T-cell (primary cell): Measurements from ENCODE around the gene BCAP29. TPM values are rescaled to one million over a fixed set of nuclear protein-coding genes. Genes with fewer than 3 reads are reported as not detected.

ENCODE experiments used
- ATAC-seq, 4 experiments: fragments of 200-7000 bp in 3 of 4; fragments of 150-1000 bp in 1 of 4; cut with Tn5 transposase; replicated peaks in 1 of 4; 1 replicate in 3 of 4; 2 replicates in 1 of 4; pipeline ENCODE4 v1.10.0; 2021; ENCODE audit warnings: moderate library complexity in 3 of 4, mild to moderate bottlenecking in 2 of 4, moderate number of reproducible peaks in 1 of 4
- CTCF ChIA-PET, 2 donors: fragments of 300-600 bp; sonication (Branson Sonifier 250); formaldehyde crosslinking; loops; one replicate each; lab custom pipeline; 2022; ENCODE audit warnings: antibody characterized with exemption in 2 of 2; lab: Charles Lee
- POLR2A ChIA-PET, 2 donors: fragments of 300-600 bp; sonication (Branson Sonifier 250); formaldehyde crosslinking; loops; one replicate each; lab custom pipeline; 2022; ENCODE audit warnings: antibody characterized with exemption in 2 of 2; lab: Charles Lee
- DNase-seq, 35 experiments: peaks; one replicate each; pipeline versions ENCODE4 v3.0.0 to v3.0.0-alpha.2; 2013 to 2023
- H3K27ac ChIP-seq: one replicate; pipeline ENCODE4 v1.5.1; 2013; ENCODE audit warnings: low read length
- H3K27me3 ChIP-seq, 2 experiments: replicated peaks in 1 of 2; 1 replicate in 1 of 2; 2 replicates in 1 of 2; pipeline versions ENCODE4 v1.6.1 to v1.7.0; 2013; ENCODE audit warnings: low read length in 1 of 2, mixed read lengths in 1 of 2; ENCODE audit not compliant: control insufficient read depth in 2 of 2, insufficient read depth in 2 of 2; ENCODE audit errors: extremely low read depth in 1 of 2
- H3K36me3 ChIP-seq, 2 donors: 1 replicate in 1 of 2; 2 replicates in 1 of 2; pipeline versions ENCODE4 v1.6.1 to v1.7.0; 2013; ENCODE audit warnings: low read length in 1 of 2; ENCODE audit not compliant: control insufficient read depth in 2 of 2, insufficient read depth in 1 of 2; ENCODE audit errors: extremely low read depth in 1 of 2
- H3K4me1 ChIP-seq, 2 experiments: 1 replicate in 1 of 2; 2 replicates in 1 of 2; pipeline versions ENCODE4 v1.6.1 to v1.7.0; 2013; ENCODE audit warnings: low read length in 2 of 2, mixed read lengths in 1 of 2; ENCODE audit not compliant: insufficient read depth in 2 of 2, control insufficient read depth in 1 of 2; ENCODE audit errors: extremely low read depth in 1 of 2
- H3K4me3 ChIP-seq, 2 donors: 1 replicate in 1 of 2; 2 replicates in 1 of 2; pipeline versions ENCODE4 v1.5.1 to v1.7.0; 2013; ENCODE audit warnings: mild to moderate bottlenecking in 2 of 2, low read length in 1 of 2, moderate library complexity in 1 of 2; ENCODE audit not compliant: control insufficient read depth in 1 of 2; ENCODE audit errors: extremely low read depth in 1 of 2
- H3K9me3 ChIP-seq: 2 replicates; pipeline ENCODE4 v1.7.0; 2013
- H3K27ac Mint-ChIP-seq, 2 donors: one replicate each; pipeline ENCODE4 v1.8.0; 2020 to 2021; ENCODE audit warnings: mild to moderate bottlenecking in 2 of 2, mixed read lengths in 2 of 2
- H3K27me3 Mint-ChIP-seq, 2 donors: one replicate each; pipeline ENCODE4 v1.8.0; 2021 to 2022; ENCODE audit warnings: mixed read lengths in 2 of 2
- H3K36me3 Mint-ChIP-seq: one replicate; pipeline ENCODE4 v1.8.0; 2021; ENCODE audit warnings: mixed read lengths
- H3K4me1 Mint-ChIP-seq, 3 donors: one replicate each; pipeline ENCODE4 v1.8.0; 2020 to 2022; ENCODE audit warnings: mixed read lengths in 3 of 3, mild to moderate bottlenecking in 1 of 3
- H3K4me3 Mint-ChIP-seq, 3 donors: one replicate each; pipeline ENCODE4 v1.8.0; 2020 to 2022; ENCODE audit warnings: mild to moderate bottlenecking in 3 of 3, mixed read lengths in 3 of 3, moderate library complexity in 3 of 3
- H3K9me3 Mint-ChIP-seq, 3 donors: one replicate each; pipeline ENCODE4 v1.8.0; 2020 to 2022; ENCODE audit warnings: mixed read lengths in 3 of 3
- WGBS: methylation state at CpG from one replicate; pipeline ENCODE4 v1.1.5; 2013; ENCODE audit warnings: missing lambda C conversion rate; ENCODE audit not compliant: insufficient coverage; 5-methylcytosine and 5-hydroxymethylcytosine counted together
- total RNA-seq, 35 experiments: library from RNA in 6 of 35; stranded (reverse) in 6 of 35; fragments of 120-200 nt in 1 of 35; gene quantifications; one replicate each; pipeline versions ENCODE4 v1.2.1 to v1.2.4 and lab custom pipeline; 2013 to 2026

The BCAP29 gene
- total RNA-seq, 5 donors from 2014 or later (not counting 1 experiment from before 2014, with no cell fraction given), result 12.5 to 17.5 (median 15.9) TPM

GRCh38 chr7:107563081-107563774 lies 16.8 kb upstream of the BCAP29 start:
- Mint-ChIP-seq H3K36me3 (peaks cover 7% of the 10 kb centered on the region), H3K27me3 (no peaks in the 10 kb centered on the region), H3K4me1 (peaks cover 60 to 64% (median 64%) of the 10 kb centered on the region in 3 donors), H3K4me3 (peak overlapping the region; percentile 79 to 88 (median 88)), H3K27ac (peak overlapping the region; percentile 88 to 90), H3K9me3 (no peaks in the 10 kb centered on the region)
- peaks cover 13 to 38% of the 10 kb centered on the region in 2 experiments for H3K4me1 ChIP-seq
- no peaks in the 10 kb centered on the region for H3K9me3 ChIP-seq
- H3K27me3 ChIP-seq, result no peaks in the 10 kb centered on the region
- peak overlapping the region; percentile 91 to 97 for H3K4me3 ChIP-seq
- peak overlapping the region; percentile 91 for H3K27ac ChIP-seq
- ATAC-seq, result peak; percentile 41 to 59 (median 52)
- DNase-seq, result peak in 1 of 35 experiments; percentile 9
- POLR2A ChIA-PET, result interaction anchor here (0.5 to 0.7 kb wide), 8 partner anchors 9 to 327 kb away, joined by 3 to 7 read pairs (median 4); no protein-coding TSS in a partner anchor
- WGBS, result 0% methylated on average over 6 of the region's 21 CpGs
- CTCF ChIA-PET, result interaction anchor here (0.6 to 2.5 kb wide), 9 partner anchors 12 to 312 kb away, joined by 3 to 17 read pairs (median 5); partner anchors contain the start of gene CBLL1 (in 1 of the 2)
- no peaks in the 10 kb centered on the region for H3K36me3 ChIP-seq

- H3K4me1 ChIP-seq, result peaks cover 13 to 37% of the 10 kb centered on the region in 2 experiments
- Mint-ChIP-seq H3K36me3 (peaks cover 7% of the 10 kb centered on the region), H3K4me3 (peak within 1 kb of the TSS; percentile 79 to 88 (median 88)), H3K9me3 (no peaks in the 10 kb centered on the region), H3K4me1 (peaks cover 58 to 63% (median 61%) of the 10 kb centered on the region in 3 donors), H3K27me3 (no peaks in the 10 kb centered on the region), H3K27ac (peak within 1 kb of the TSS; percentile 88 to 90)
- 0% methylated on average over 48 of the region's 55 CpGs for WGBS
- no peaks in the 10 kb centered on the region for H3K9me3 ChIP-seq
- CTCF ChIA-PET, result interaction anchor here (0.6 to 2.5 kb wide), 10 partner anchors 10 to 904 kb away, joined by 3 to 17 read pairs (median 4); partner anchors contain the start of gene CBLL1 (in 1 of the 2)
- peak within 1 kb of the TSS; percentile 91 to 97 for H3K4me3 ChIP-seq
- peak; percentile 66 to 94 (median 84) for DNase-seq
- H3K36me3 ChIP-seq, result no peaks in the 10 kb centered on the region
- ATAC-seq, result peak; percentile 89 to 93 (median 90)
- H3K27me3 ChIP-seq, result no peaks in the 10 kb centered on the region
- POLR2A ChIA-PET, result interaction anchor here (0.5 to 0.7 kb wide), 7 partner anchors 8 to 267 kb away, joined by 3 to 7 read pairs (median 3); no protein-coding TSS in a partner anchor
- peak within 1 kb of the TSS; percentile 91 for H3K27ac ChIP-seq
Measured at GRCh38 chr7:107563775-107564552, 16.1 kb upstream of the BCAP29 start, which contains the start of the genes COG5 and DUS4L. Gene COG5 (minus strand): TSS chr7:107563920. CDS start chr7:107563896, 24 bp downstream. Gene DUS4L (plus strand): TSS chr7:107563971. CDS start chr7:107567071, 3,100 bp downstream.

GRCh38 chr7:107564553-107565298 lies 15.3 kb upstream of the BCAP29 start:
- peak overlapping the region in 1 of 2 donors; percentile 91 for H3K4me3 ChIP-seq

GRCh38 chr7:107570298-107570697 lies 9.7 kb upstream of the BCAP29 start:
- peaks cover 0 to 18% of the 10 kb centered on the region in 2 donors for H3K36me3 ChIP-seq
- ATAC-seq (no peak), DNase-seq (no peak)
- H3K9me3 ChIP-seq, result no peaks in the 10 kb centered on the region
- no peak overlapping the region for H3K4me3 Mint-ChIP-seq
- no peaks in the 10 kb centered on the region for H3K27me3 Mint-ChIP-seq
- H3K27ac ChIP-seq, result no peak overlapping the region
- H3K27me3 ChIP-seq, result no peaks in the 10 kb centered on the region
- no peak overlapping the region for H3K27ac Mint-ChIP-seq
- ChIA-PET POLR2A (no interaction called here), CTCF (interaction anchor here (0.5 to 0.9 kb wide), 3 partner anchors 63 to 421 kb away, joined by 3 read pairs; no protein-coding TSS in a partner anchor)
- H3K4me1 Mint-ChIP-seq, result peaks cover 5 to 7% (median 7%) of the 10 kb centered on the region in 3 donors
- H3K4me3 ChIP-seq, result no peak overlapping the region
- H3K4me1 ChIP-seq, result no peaks in the 10 kb centered on the region
- H3K36me3 Mint-ChIP-seq, result peaks cover 30% of the 10 kb centered on the region
- WGBS, result 100% methylated on average over 2 of the region's 2 CpGs
- H3K9me3 Mint-ChIP-seq, result no peaks in the 10 kb centered on the region

More at GRCh38 chr7:107564553-107565298, 15.3 kb upstream of the BCAP29 start:
- Mint-ChIP-seq H3K4me1 (peaks cover 51 to 55% (median 54%) of the 10 kb centered on the region in 3 donors), H3K9me3 (no peaks in the 10 kb centered on the region), H3K4me3 (peak overlapping the region; percentile 79 to 88 (median 88)), H3K36me3 (peaks cover 13% of the 10 kb centered on the region), H3K27ac (peak overlapping the region; percentile 88 to 90), H3K27me3 (no peaks in the 10 kb centered on the region)
- CTCF ChIA-PET, result interaction anchor here in 1 of 2 donors (0.6 to 2.5 kb wide), 6 partner anchors 11 to 310 kb away, joined by 3 to 17 read pairs (median 4); partner anchors contain the start of gene CBLL1
- 0% methylated on average over 1 of the region's 9 CpGs for WGBS
- Histone ChIP-seq H3K9me3 (no peaks in the 10 kb centered on the region), H3K4me1 (peaks cover 13 to 31% of the 10 kb centered on the region in 2 experiments), H3K27me3 (no peaks in the 10 kb centered on the region), H3K36me3 (no peaks in the 10 kb centered on the region), H3K27ac (peak overlapping the region; percentile 91)
- POLR2A ChIA-PET, result interaction anchor here in 1 of 2 donors (0.6 kb wide), 1 partner anchor 16 kb away, joined by 3 read pairs; no protein-coding TSS in a partner anchor
- DNase-seq (no peak), ATAC-seq (no peak)

GRCh38 chr7:107573537-107573936 lies 6.5 kb upstream of the BCAP29 start:
- Histone ChIP-seq H3K9me3 (no peaks in the 10 kb centered on the region), H3K4me3 (no peak overlapping the region), H3K27ac (no peak overlapping the region), H3K4me1 (no peaks in the 10 kb centered on the region), H3K36me3 (peaks cover 0 to 18% of the 10 kb centered on the region in 2 donors), H3K27me3 (no peaks in the 10 kb centered on the region)
- CTCF ChIA-PET, result interaction anchor here in 1 of 2 donors (0.6 kb wide), 1 partner anchor 371 kb away, joined by 4 read pairs; no protein-coding TSS in a partner anchor
- peaks cover 26% of the 10 kb centered on the region for H3K36me3 Mint-ChIP-seq
- 100% methylated on average over 1 of the region's 4 CpGs for WGBS
- DNase-seq (no peak), ATAC-seq (no peak)
- H3K4me3 Mint-ChIP-seq, result no peak overlapping the region
- H3K27ac Mint-ChIP-seq, result no peak overlapping the region
- peaks cover 0 to 1% (median 0%) of the 10 kb centered on the region in 3 donors for H3K4me1 Mint-ChIP-seq
- H3K9me3 Mint-ChIP-seq, result no peaks in the 10 kb centered on the region
- POLR2A ChIA-PET, result no interaction called here
- H3K27me3 Mint-ChIP-seq, result no peaks in the 10 kb centered on the region
